DND-41 (cell line): ENCODE measurements around the gene TESK1.

Experiments used
- ATAC-seq: fragments of 200-7000 bp; cut with Tn5 transposase; 3 replicates; pipeline ENCODE4 v1.9.1; 2021; ENCODE audit warnings: low read depth; ENCODE audit not compliant: insufficient read depth
- DNase-seq: peaks from one replicate; pipeline ENCODE4 v3.0.0-alpha.2; 2020
- H2AFZ ChIP-seq: 2 replicates; pipeline ENCODE4 v1.6.0; 2012; ENCODE audit warnings: low read depth, low read length
- H3K27ac ChIP-seq: 2 replicates; pipeline ENCODE4 v1.5.1; 2012; ENCODE audit warnings: low read length, inconsistent platforms
- H3K27me3 ChIP-seq: fragments of 200-600 bp; sonication (generic); 2 replicates; pipeline ENCODE4 v1.6.0; 2012; ENCODE audit warnings: low read length, mild to moderate bottlenecking, inconsistent platforms; ENCODE audit not compliant: insufficient read depth, poor library complexity
- H3K36me3 ChIP-seq: 2 replicates; pipeline ENCODE4 v1.5.1; 2012; ENCODE audit warnings: low read length, inconsistent platforms; ENCODE audit not compliant: insufficient read depth
- H3K4me1 ChIP-seq: 2 replicates; pipeline ENCODE4 v1.5.1; 2012; ENCODE audit warnings: mild to moderate bottlenecking, low read length; ENCODE audit not compliant: insufficient read depth
- H3K4me2 ChIP-seq: 2 replicates; pipeline ENCODE4 v1.6.0; 2012; ENCODE audit warnings: mild to moderate bottlenecking, moderate library complexity, low read length, inconsistent platforms; ENCODE audit not compliant: insufficient read depth
- H3K4me3 ChIP-seq, 2 experiments: fragments of 200-600 bp in 1 of 2; shearing (Covaris generic) in 1 of 2; 2 replicates each; pipeline ENCODE4 v1.5.1; 2012 to 2016; ENCODE audit warnings: inconsistent platforms in 2 of 2, low read length in 2 of 2, mild to moderate bottlenecking in 2 of 2, low read depth in 1 of 2, moderate library complexity in 1 of 2
- H3K79me2 ChIP-seq: 2 replicates; pipeline ENCODE4 v1.6.0; 2012; ENCODE audit warnings: low read length, inconsistent platforms; ENCODE audit not compliant: insufficient read depth
- H3K9ac ChIP-seq: 2 replicates; pipeline ENCODE4 v1.6.0; 2012; ENCODE audit warnings: low read depth, mild to moderate bottlenecking, inconsistent platforms, low read length, moderate library complexity
- H3K9me3 ChIP-seq: 2 replicates; pipeline ENCODE4 v1.5.1; 2012; ENCODE audit warnings: low read length, moderate library complexity, mild to moderate bottlenecking, inconsistent platforms; ENCODE audit not compliant: insufficient read depth, severe bottlenecking
- H4K20me1 ChIP-seq: 2 replicates; pipeline ENCODE4 v1.6.0; 2012; ENCODE audit warnings: low read length; ENCODE audit not compliant: insufficient read depth
- EZH2 ChIP-seq: IDR thresholded peaks from 3 replicates; pipeline ENCODE4 v1.6.1; 2012; ENCODE audit warnings: borderline replicate concordance, low read depth, mild to moderate bottlenecking, moderate library complexity, low read length, inconsistent platforms; ENCODE audit not compliant: severe bottlenecking
- TF ChIP-seq, protein P1 (sequence below): IDR thresholded peaks from 2 replicates; pipeline ENCODE4 v1.5.1; 2012; ENCODE audit warnings: borderline replicate concordance, low read length, moderate library complexity, mild to moderate bottlenecking; ENCODE audit not compliant: poor library complexity, severe bottlenecking; ENCODE audit errors: extremely low read depth

The TESK1 gene

DNA sequence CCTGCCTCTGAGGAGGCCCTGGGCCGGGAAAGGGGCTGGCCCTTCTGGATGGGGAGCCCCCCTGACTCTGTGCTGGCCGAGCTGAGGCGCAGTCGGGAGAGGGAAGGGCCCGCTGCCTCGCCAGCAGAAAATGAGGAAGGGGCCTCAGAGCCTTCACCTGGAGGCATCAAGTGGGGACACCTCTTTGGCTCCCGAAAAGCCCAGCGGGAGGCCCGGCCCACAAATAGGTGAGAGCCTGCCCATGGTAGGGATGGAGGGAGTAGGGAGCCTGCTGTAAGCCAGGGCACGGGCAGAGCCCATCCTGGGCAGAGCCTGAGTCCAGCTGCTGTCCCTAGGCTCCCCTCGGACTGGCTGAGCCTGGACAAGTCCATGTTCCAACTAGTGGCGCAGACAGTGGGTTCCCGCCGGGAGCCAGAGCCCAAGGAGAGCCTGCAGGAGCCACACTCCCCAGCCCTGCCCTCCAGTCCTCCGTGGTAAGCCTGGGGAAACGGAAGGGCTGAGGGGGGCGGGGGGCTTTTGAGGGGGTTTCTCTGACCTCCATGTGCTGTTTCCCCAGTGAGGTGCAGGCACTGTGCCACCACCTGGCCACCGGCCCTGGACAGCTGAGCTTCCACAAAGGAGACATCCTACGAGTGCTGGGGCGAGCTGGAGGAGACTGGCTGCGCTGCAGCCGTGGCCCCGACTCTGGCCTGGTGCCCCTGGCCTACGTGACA, 44.3 kb upstream of the TESK1 start:
- H3K4me2 ChIP-seq: no peak overlapping the region
- H3K4me3 ChIP-seq: no peak overlapping the region
- no peak for ATAC-seq
- H3K27ac ChIP-seq: no peak overlapping the region
- no peak overlapping the region for H3K9ac ChIP-seq
- TF ChIP-seq EZH2: no peak
- TF ChIP-seq, protein P1, sequence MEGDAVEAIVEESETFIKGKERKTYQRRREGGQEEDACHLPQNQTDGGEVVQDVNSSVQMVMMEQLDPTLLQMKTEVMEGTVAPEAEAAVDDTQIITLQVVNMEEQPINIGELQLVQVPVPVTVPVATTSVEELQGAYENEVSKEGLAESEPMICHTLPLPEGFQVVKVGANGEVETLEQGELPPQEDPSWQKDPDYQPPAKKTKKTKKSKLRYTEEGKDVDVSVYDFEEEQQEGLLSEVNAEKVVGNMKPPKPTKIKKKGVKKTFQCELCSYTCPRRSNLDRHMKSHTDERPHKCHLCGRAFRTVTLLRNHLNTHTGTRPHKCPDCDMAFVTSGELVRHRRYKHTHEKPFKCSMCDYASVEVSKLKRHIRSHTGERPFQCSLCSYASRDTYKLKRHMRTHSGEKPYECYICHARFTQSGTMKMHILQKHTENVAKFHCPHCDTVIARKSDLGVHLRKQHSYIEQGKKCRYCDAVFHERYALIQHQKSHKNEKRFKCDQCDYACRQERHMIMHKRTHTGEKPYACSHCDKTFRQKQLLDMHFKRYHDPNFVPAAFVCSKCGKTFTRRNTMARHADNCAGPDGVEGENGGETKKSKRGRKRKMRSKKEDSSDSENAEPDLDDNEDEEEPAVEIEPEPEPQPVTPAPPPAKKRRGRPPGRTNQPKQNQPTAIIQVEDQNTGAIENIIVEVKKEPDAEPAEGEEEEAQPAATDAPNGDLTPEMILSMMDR: no peak
- H3K9me3 ChIP-seq: no peaks in the 10 kb centered on the region
- DNase-seq: no peak
- H3K4me1 ChIP-seq: no peaks in the 10 kb centered on the region
- H3K27me3 ChIP-seq: no peaks in the 10 kb centered on the region
- no peaks in the 10 kb centered on the region for H3K36me3 ChIP-seq
- H2AFZ ChIP-seq: no peak overlapping the region
- H4K20me1 ChIP-seq: no peaks in the 10 kb centered on the region
- no peaks in the 10 kb centered on the region for H3K79me2 ChIP-seq

DNA sequence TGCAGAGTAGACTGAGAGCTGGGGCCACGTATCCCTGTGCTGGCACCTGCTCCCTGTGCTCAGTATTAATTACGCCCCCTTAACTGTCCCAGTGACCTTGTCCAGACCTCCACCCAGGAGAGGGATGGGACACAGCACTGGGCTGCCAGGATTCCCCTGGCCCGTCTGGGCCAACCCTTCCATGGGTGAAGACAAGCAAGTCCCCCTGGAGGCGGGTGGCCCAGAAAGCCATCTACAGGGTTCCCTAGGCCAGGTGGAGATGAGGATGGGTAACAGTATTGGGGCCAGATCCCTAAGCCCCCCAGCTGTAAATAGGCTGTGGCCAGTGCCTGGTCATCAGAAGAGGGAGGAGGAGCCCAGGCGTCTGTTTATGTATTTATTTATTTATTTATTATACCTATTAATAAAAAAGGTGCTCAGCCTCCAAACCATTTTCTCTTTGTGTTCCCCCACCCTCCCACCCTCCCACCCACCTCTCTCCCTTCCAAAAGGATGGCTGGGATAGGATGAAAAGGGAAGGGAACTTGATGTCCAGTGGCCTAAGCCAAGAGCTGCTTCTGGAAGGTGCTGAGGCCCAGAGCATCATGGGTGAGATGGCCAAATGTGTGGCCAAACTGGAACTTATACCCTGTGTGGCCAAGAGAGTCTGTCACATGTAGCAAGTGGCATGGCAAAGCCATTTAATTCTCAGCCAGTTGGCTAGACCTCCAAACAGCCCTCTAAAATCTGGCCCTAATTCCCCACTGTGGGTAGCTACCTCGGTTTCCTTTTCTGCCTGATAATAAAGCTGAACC, 43.4 kb upstream of the TESK1 start:
- H3K27me3 ChIP-seq: no peaks in the 10 kb centered on the region

DNA sequence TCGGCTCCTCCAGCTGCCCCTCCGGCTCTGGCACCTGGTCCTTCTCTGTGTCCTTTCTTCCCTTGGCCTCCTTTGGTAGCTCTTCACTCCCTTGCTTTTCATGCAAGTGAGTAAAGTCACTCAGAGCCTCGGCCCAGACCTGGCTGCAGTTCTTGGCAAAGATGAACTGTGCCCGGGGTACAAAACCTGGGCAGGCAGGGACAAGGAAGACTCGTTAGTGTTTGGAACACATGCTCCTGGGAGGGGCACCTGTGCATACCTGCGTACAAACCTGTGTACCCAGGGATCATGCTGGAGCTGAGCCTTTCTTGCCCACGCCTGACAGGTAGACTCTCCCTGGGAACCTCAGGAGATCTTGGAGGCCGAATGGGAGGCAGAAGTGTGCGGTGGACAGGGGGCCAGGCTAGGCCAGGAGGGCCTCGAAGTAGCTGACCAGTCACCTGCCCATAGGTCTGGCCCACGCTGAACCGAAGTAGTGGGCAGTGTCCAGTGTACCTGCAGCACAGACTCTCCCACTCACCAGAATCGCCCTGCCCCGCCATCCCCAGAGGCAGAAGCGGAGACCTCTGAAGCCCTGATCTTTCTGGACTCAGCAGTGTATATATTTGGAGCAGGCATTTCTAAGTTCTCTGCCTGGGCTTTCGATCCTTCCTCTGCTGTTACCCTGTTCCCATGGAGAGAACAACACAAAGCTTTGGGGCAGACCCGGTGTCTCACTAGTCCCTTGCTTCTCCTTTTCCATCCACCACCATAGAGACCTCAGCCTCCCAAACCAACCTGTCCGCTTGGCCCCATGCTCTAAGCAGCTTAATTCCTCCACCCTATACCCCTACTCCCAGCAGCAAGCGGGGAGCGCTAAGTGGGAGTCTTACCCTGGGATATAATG, 41.9 kb upstream of the TESK1 start:
- Histone ChIP-seq H3K4me1 (no peaks in the 10 kb centered on the region), H3K4me2 (no peak overlapping the region), H3K79me2 (no peaks in the 10 kb centered on the region), H3K9ac (no peak overlapping the region), H3K27me3 (no peaks in the 10 kb centered on the region), H3K27ac (no peak overlapping the region), H3K4me3 (no peak overlapping the region), H3K9me3 (no peaks in the 10 kb centered on the region), H4K20me1 (no peaks in the 10 kb centered on the region), H3K36me3 (no peaks in the 10 kb centered on the region), H2AFZ (no peak overlapping the region)
- ATAC-seq (no peak), DNase-seq (no peak)
- TF ChIP-seq EZH2: no peak
- TF ChIP-seq, protein P1: no peak

More for the DNA sequence above, 43.4 kb upstream of the TESK1 start:
- H3K9me3 ChIP-seq: no peaks in the 10 kb centered on the region
- H2AFZ ChIP-seq: no peak overlapping the region
- H3K27ac ChIP-seq: no peak overlapping the region
- DNase-seq (no peak), ATAC-seq (no peak)
- no peaks in the 10 kb centered on the region for H4K20me1 ChIP-seq
- H3K79me2 ChIP-seq: no peaks in the 10 kb centered on the region
- no peak overlapping the region for H3K4me3 ChIP-seq
- no peaks in the 10 kb centered on the region for H3K4me1 ChIP-seq
- no peak overlapping the region for H3K9ac ChIP-seq
- no peak overlapping the region for H3K4me2 ChIP-seq
- TF ChIP-seq, protein P1: no peak
- no peak for TF ChIP-seq EZH2
- no peaks in the 10 kb centered on the region for H3K36me3 ChIP-seq
